Measurements from ENCODE around the gene PTPRN2. TPM values are rescaled to one million over a fixed set of nuclear protein-coding genes. Genes with fewer than 3 reads are reported as not detected.

The PTPRN2 gene
- total and polyA plus RNA-seq, 3 experiments from 2014 or later = 0.33 to 1.2 (median 0.42) TPM

- peaks cover 0 to 2% (median 0%) of the 10 kb centered on the region in 3 donors for H3K36me3 Mint-ChIP-seq
- no peak overlapping the region for H3K4me3 Mint-ChIP-seq
- Histone ChIP-seq H3K4me3 (ENCODE audit: low read length) (no peak overlapping the region), H3K9me3 (ENCODE audit: low read length) (no peaks in the 10 kb centered on the region), H3K27me3 (ENCODE audit: insufficient read depth, low read length, poor library complexity, severe bottlenecking) (no peaks in the 10 kb centered on the region), H3K36me3 (ENCODE audit: insufficient read depth, low read length) (no peaks in the 10 kb centered on the region), H3K27ac (ENCODE audit: low read depth, low read length) (no peak overlapping the region), H3K4me1 (ENCODE audit: insufficient read depth, low read length) (no peaks in the 10 kb centered on the region)
- no peak for DNase-seq
- ChIA-PET CTCF (no interaction called here), POLR2A (no interaction called here)
- H3K4me1 Mint-ChIP-seq = no peaks in the 10 kb centered on the region
- H3K9me3 Mint-ChIP-seq = no peaks in the 10 kb centered on the region
- no peak overlapping the region for H3K27ac Mint-ChIP-seq
- H3K27me3 Mint-ChIP-seq = peaks cover 0 to 3% of the 10 kb centered on the region in 2 donors
Measured at GRCh38 chr7:158484801-158485531, 102.7 kb downstream of the PTPRN2 start.

- no peaks in the 10 kb centered on the region for H3K4me1 ChIP-seq (ENCODE audit: insufficient read depth, low read length)
- peaks cover 0 to 2% (median 0%) of the 10 kb centered on the region in 3 donors for H3K36me3 Mint-ChIP-seq
- no peaks in the 10 kb centered on the region for H3K36me3 ChIP-seq (ENCODE audit: insufficient read depth, low read length)
- H3K27me3 Mint-ChIP-seq = peaks cover 0 to 4% of the 10 kb centered on the region in 2 donors
- H3K4me3 ChIP-seq (ENCODE audit: low read length) = no peak overlapping the region
- H3K9me3 Mint-ChIP-seq = peaks cover 0 to 2% (median 0%) of the 10 kb centered on the region in 5 donors
- H3K4me3 Mint-ChIP-seq = no peak overlapping the region
- CTCF ChIA-PET = no interaction called here
- no peaks in the 10 kb centered on the region for H3K27me3 ChIP-seq (ENCODE audit: insufficient read depth, low read length, poor library complexity, severe bottlenecking)
- POLR2A ChIA-PET = no interaction called here
- no peak for DNase-seq
- no peak overlapping the region for H3K27ac Mint-ChIP-seq
- no peaks in the 10 kb centered on the region for H3K9me3 ChIP-seq (ENCODE audit: low read length)
- H3K4me1 Mint-ChIP-seq = no peaks in the 10 kb centered on the region
- no peak overlapping the region for H3K27ac ChIP-seq (ENCODE audit: low read depth, low read length)
Measured at GRCh38 chr7:158482480-158482879, 105.1 kb downstream of the PTPRN2 start.

GRCh38 chr7:158479664-158480025, 108.0 kb downstream of the PTPRN2 start:
- POLR2A ChIA-PET = no interaction called here
- Histone ChIP-seq H3K27me3 (ENCODE audit: insufficient read depth, low read length, poor library complexity, severe bottlenecking) (no peaks in the 10 kb centered on the region), H3K36me3 (ENCODE audit: insufficient read depth, low read length) (no peaks in the 10 kb centered on the region), H3K4me3 (ENCODE audit: low read length) (no peak overlapping the region), H3K27ac (ENCODE audit: low read depth, low read length) (no peak overlapping the region), H3K9me3 (ENCODE audit: low read length) (no peaks in the 10 kb centered on the region), H3K4me1 (ENCODE audit: insufficient read depth, low read length) (no peaks in the 10 kb centered on the region)
- no peak for DNase-seq
- H3K36me3 Mint-ChIP-seq = no peaks in the 10 kb centered on the region
- no peak overlapping the region for H3K4me3 Mint-ChIP-seq
- H3K4me1 Mint-ChIP-seq = no peaks in the 10 kb centered on the region
- CTCF ChIA-PET = no interaction called here
- peaks cover 0 to 2% (median 0%) of the 10 kb centered on the region in 5 donors for H3K9me3 Mint-ChIP-seq
- H3K27ac Mint-ChIP-seq = no peak overlapping the region
- peaks cover 3 to 8% of the 10 kb centered on the region in 2 donors for H3K27me3 Mint-ChIP-seq

- H3K27ac Mint-ChIP-seq = no peak overlapping the region
- Histone ChIP-seq H3K27me3 (ENCODE audit: insufficient read depth, low read length, poor library complexity, severe bottlenecking) (no peaks in the 10 kb centered on the region), H3K4me1 (ENCODE audit: insufficient read depth, low read length) (no peaks in the 10 kb centered on the region), H3K27ac (ENCODE audit: low read depth, low read length) (no peak overlapping the region), H3K9me3 (ENCODE audit: low read length) (no peaks in the 10 kb centered on the region), H3K36me3 (ENCODE audit: insufficient read depth, low read length) (no peaks in the 10 kb centered on the region), H3K4me3 (ENCODE audit: low read length) (no peak overlapping the region)
- DNase-seq = no peak
- H3K4me1 Mint-ChIP-seq = no peaks in the 10 kb centered on the region
- H3K9me3 Mint-ChIP-seq = peaks cover 0 to 2% (median 0%) of the 10 kb centered on the region in 5 donors
- no peak overlapping the region for H3K4me3 Mint-ChIP-seq
- POLR2A ChIA-PET = no interaction called here
- H3K27me3 Mint-ChIP-seq = peaks cover 3 to 8% of the 10 kb centered on the region in 2 donors
- no peaks in the 10 kb centered on the region for H3K36me3 Mint-ChIP-seq
- CTCF ChIA-PET = no interaction called here
Measured at GRCh38 chr7:158479021-158479663, 108.5 kb downstream of the PTPRN2 start.

- H3K4me1 ChIP-seq (ENCODE audit: insufficient read depth, low read length) = no peaks in the 10 kb centered on the region
Measured at GRCh38 chr7:158477866-158478265, 109.8 kb downstream of the PTPRN2 start.

GRCh38 chr7:158476331-158476932, 111.2 kb downstream of the PTPRN2 start:
- Mint-ChIP-seq H3K9me3 (peaks cover 0 to 2% (median 0%) of the 10 kb centered on the region in 5 donors), H3K27me3 (peaks cover 7 to 11% of the 10 kb centered on the region in 2 donors), H3K36me3 (no peaks in the 10 kb centered on the region), H3K27ac (no peak overlapping the region), H3K4me1 (no peaks in the 10 kb centered on the region), H3K4me3 (no peak overlapping the region)
- Histone ChIP-seq H3K4me1 (ENCODE audit: insufficient read depth, low read length) (no peaks in the 10 kb centered on the region), H3K36me3 (ENCODE audit: insufficient read depth, low read length) (no peaks in the 10 kb centered on the region), H3K9me3 (ENCODE audit: low read length) (no peaks in the 10 kb centered on the region), H3K27ac (ENCODE audit: low read depth, low read length) (no peak overlapping the region), H3K27me3 (ENCODE audit: insufficient read depth, low read length, poor library complexity, severe bottlenecking) (no peaks in the 10 kb centered on the region), H3K4me3 (ENCODE audit: low read length) (no peak overlapping the region)
- no peak for DNase-seq
- ChIA-PET CTCF (no interaction called here), POLR2A (no interaction called here)

More at GRCh38 chr7:158477866-158478265, 109.8 kb downstream of the PTPRN2 start:
- H3K9me3 ChIP-seq (ENCODE audit: low read length) = no peaks in the 10 kb centered on the region
- CTCF ChIA-PET = no interaction called here
- no peak overlapping the region for H3K4me3 ChIP-seq (ENCODE audit: low read length)
- POLR2A ChIA-PET = no interaction called here
- Mint-ChIP-seq H3K36me3 (no peaks in the 10 kb centered on the region), H3K27me3 (peaks cover 6 to 8% of the 10 kb centered on the region in 2 donors), H3K27ac (no peak overlapping the region), H3K4me1 (no peaks in the 10 kb centered on the region), H3K9me3 (peaks cover 0 to 2% (median 0%) of the 10 kb centered on the region in 5 donors), H3K4me3 (no peak overlapping the region)
- H3K36me3 ChIP-seq (ENCODE audit: insufficient read depth, low read length) = no peaks in the 10 kb centered on the region
- DNase-seq = no peak
- no peaks in the 10 kb centered on the region for H3K27me3 ChIP-seq (ENCODE audit: insufficient read depth, low read length, poor library complexity, severe bottlenecking)
- H3K27ac ChIP-seq (ENCODE audit: low read depth, low read length) = no peak overlapping the region

GRCh38 chr7:158475679-158476052, 112.0 kb downstream of the PTPRN2 start:
- Histone ChIP-seq H3K27ac (ENCODE audit: low read depth, low read length) (no peak overlapping the region), H3K9me3 (ENCODE audit: low read length) (no peaks in the 10 kb centered on the region), H3K4me1 (ENCODE audit: insufficient read depth, low read length) (no peaks in the 10 kb centered on the region), H3K36me3 (ENCODE audit: insufficient read depth, low read length) (no peaks in the 10 kb centered on the region), H3K4me3 (ENCODE audit: low read length) (no peak overlapping the region), H3K27me3 (ENCODE audit: insufficient read depth, low read length, poor library complexity, severe bottlenecking) (no peaks in the 10 kb centered on the region)
- no peaks in the 10 kb centered on the region for H3K36me3 Mint-ChIP-seq
- no peak overlapping the region for H3K4me3 Mint-ChIP-seq
- ChIA-PET CTCF (no interaction called here), POLR2A (no interaction called here)
- H3K27ac Mint-ChIP-seq = no peak overlapping the region
- peaks cover 0 to 2% (median 0%) of the 10 kb centered on the region in 5 donors for H3K9me3 Mint-ChIP-seq
- peaks cover 7 to 11% of the 10 kb centered on the region in 2 donors for H3K27me3 Mint-ChIP-seq
- no peak for DNase-seq
- no peaks in the 10 kb centered on the region for H3K4me1 Mint-ChIP-seq

- no peaks in the 10 kb centered on the region for H3K4me1 ChIP-seq (ENCODE audit: insufficient read depth, low read length)
- H3K27ac ChIP-seq (ENCODE audit: low read depth, low read length) = no peak overlapping the region
- H3K27me3 ChIP-seq (ENCODE audit: insufficient read depth, low read length, poor library complexity, severe bottlenecking) = no peaks in the 10 kb centered on the region
- Mint-ChIP-seq H3K27ac (no peak overlapping the region), H3K4me3 (no peak overlapping the region), H3K9me3 (peaks cover 0 to 2% (median 0%) of the 10 kb centered on the region in 5 donors), H3K27me3 (peaks cover 7 to 12% of the 10 kb centered on the region in 2 donors), H3K4me1 (no peaks in the 10 kb centered on the region), H3K36me3 (no peaks in the 10 kb centered on the region)
- no peak overlapping the region for H3K4me3 ChIP-seq (ENCODE audit: low read length)
- CTCF ChIA-PET = no interaction called here
- POLR2A ChIA-PET = no interaction called here
- H3K36me3 ChIP-seq (ENCODE audit: insufficient read depth, low read length) = no peaks in the 10 kb centered on the region
- no peak for DNase-seq
- H3K9me3 ChIP-seq (ENCODE audit: low read length) = no peaks in the 10 kb centered on the region
Measured at GRCh38 chr7:158475036-158475678, 112.5 kb downstream of the PTPRN2 start.

Measured in CD8-positive, alpha-beta memory T cell (primary cell).